Naive thymus-derived CD4-positive, alpha-beta T cell (primary cell): Measurements from ENCODE around the gene KRT80. TPM values are rescaled to one million over a fixed set of nuclear protein-coding genes. Genes with fewer than 3 reads are reported as not detected.
A peak's percentile ranks its signal among the peaks of the same experiment; 100 is the strongest.

Experiments used
- ATAC-seq: fragments of 150-1000 bp; cut with Tn5 transposase; 2 replicates; pipeline ENCODE4 v1.10.0; 2021; ENCODE audit warnings: mild to moderate bottlenecking, moderate library complexity
- CTCF ChIA-PET: fragments of 350-600 bp; sonication (Branson Sonifier 250); formaldehyde crosslinking; loops from one replicate; lab custom pipeline; 2021; ENCODE audit warnings: antibody characterized with exemption; lab: Charles Lee
- POLR2A ChIA-PET: fragments of 350-600 bp; sonication (Branson Sonifier 250); formaldehyde crosslinking; loops from one replicate; lab custom pipeline; 2021; ENCODE audit warnings: antibody characterized with exemption, inconsistent platforms; lab: Charles Lee
- DNase-seq, 9 donors: peaks; one replicate each; pipeline versions ENCODE4 v3.0.0 to v3.0.0-alpha.2; 2020 to 2022; ENCODE audit warnings: mixed read lengths in 1 of 9
- H3K27ac ChIP-seq: one replicate; pipeline ENCODE4 v1.7.0; 2013; ENCODE audit warnings: mild to moderate bottlenecking, low read depth, low read length, moderate library complexity
- H3K27me3 ChIP-seq, 2 donors: one replicate each; pipeline ENCODE4 v1.7.0; 2013; ENCODE audit warnings: low read length in 2 of 2, mild to moderate bottlenecking in 2 of 2, moderate library complexity in 2 of 2; ENCODE audit not compliant: control insufficient read depth in 2 of 2, insufficient read depth in 2 of 2
- H3K36me3 ChIP-seq, 3 experiments: 1 replicate in 2 of 3; 2 replicates in 1 of 3; pipeline ENCODE4 v1.7.0; 2013; ENCODE audit warnings: low read length in 3 of 3, mild to moderate bottlenecking in 3 of 3, moderate library complexity in 1 of 3; ENCODE audit not compliant: insufficient read depth in 3 of 3, control insufficient read depth in 2 of 3
- H3K4me1 ChIP-seq, 2 donors: one replicate each; pipeline ENCODE4 v1.7.0; 2013; ENCODE audit warnings: low read length in 2 of 2, mild to moderate bottlenecking in 2 of 2, moderate library complexity in 1 of 2; ENCODE audit not compliant: control insufficient read depth in 2 of 2, insufficient read depth in 2 of 2
- H3K4me3 ChIP-seq: 2 replicates; pipeline ENCODE4 v1.7.0; 2013; ENCODE audit warnings: mild to moderate bottlenecking, low read length
- H3K9me3 ChIP-seq, 3 experiments: 1 replicate in 2 of 3; 2 replicates in 1 of 3; pipeline ENCODE4 v1.7.0; 2013; ENCODE audit warnings: low read length in 3 of 3; ENCODE audit not compliant: control insufficient read depth in 2 of 3
- H3K27ac Mint-ChIP-seq, 9 donors: one replicate each; pipeline ENCODE4 v1.8.0; 2020 to 2022; ENCODE audit warnings: mixed read lengths in 9 of 9, mild to moderate bottlenecking in 8 of 9, moderate library complexity in 5 of 9, inconsistent platforms in 2 of 9
- H3K27me3 Mint-ChIP-seq, 5 donors: one replicate each; pipeline ENCODE4 v1.8.0; 2021 to 2022; ENCODE audit warnings: mixed read lengths in 5 of 5, mild to moderate bottlenecking in 1 of 5
- H3K36me3 Mint-ChIP-seq, 5 donors: one replicate each; pipeline ENCODE4 v1.8.0; 2020 to 2022; ENCODE audit warnings: mixed read lengths in 5 of 5, mild to moderate bottlenecking in 3 of 5, inconsistent platforms in 1 of 5
- H3K4me1 Mint-ChIP-seq, 7 donors: one replicate each; pipeline ENCODE4 v1.8.0; 2020 to 2022; ENCODE audit warnings: mixed read lengths in 7 of 7, mild to moderate bottlenecking in 3 of 7, inconsistent platforms in 1 of 7
- H3K4me3 Mint-ChIP-seq, 10 donors: one replicate each; pipeline ENCODE4 v1.8.0; 2020 to 2022; ENCODE audit warnings: mild to moderate bottlenecking in 10 of 10, mixed read lengths in 10 of 10, moderate library complexity in 6 of 10, inconsistent platforms in 2 of 10
- H3K9me3 Mint-ChIP-seq, 11 donors: one replicate each; pipeline ENCODE4 v1.8.0; 2020 to 2022; ENCODE audit warnings: mixed read lengths in 11 of 11, mild to moderate bottlenecking in 4 of 11, inconsistent platforms in 1 of 11, moderate library complexity in 1 of 11
- intact Hi-C, 2 donors: fragments of 100-400 bp; cut with micrococcal nuclease; formaldehyde crosslinking; loops; one replicate each; pipeline ENCODE4 v1.15.1; 2023
- polyA plus RNA-seq, 2 donors: library from polyadenylated mRNA; unstranded; fragments of 300-500 nt; fragmentation: Illumina TruSeq; gene quantifications; one replicate each; pipeline ENCODE4 v1.2.3, GENCODE V29; 2021
- total RNA-seq, 6 experiments: library from RNA in 5 of 6; stranded (reverse) in 5 of 6; gene quantifications; 1 replicate in 5 of 6; 2 replicates in 1 of 6; pipeline ENCODE4 v1.2.3 and lab custom pipeline; 2021 to 2026

Gene KRT80
- total and polyA plus RNA-seq, 7 experiments from 2014 or later, result 0.12 TPM; not detected in 6

GRCh38 chr12:52148464-52149181 is 43.2 kb downstream of the KRT80 start:
- Histone ChIP-seq H3K36me3 (no peaks in the 10 kb centered on the region), H3K4me1 (peaks cover 0 to 7% of the 10 kb centered on the region in 2 donors), H3K27me3 (no peaks in the 10 kb centered on the region), H3K27ac (no peak overlapping the region), H3K4me3 (no peak overlapping the region), H3K9me3 (no peaks in the 10 kb centered on the region)
- ATAC-seq, result no peak
- intact Hi-C loops, result no loop called here
- H3K27ac Mint-ChIP-seq, result no peak overlapping the region
- CTCF ChIA-PET, result no interaction called here
- H3K4me3 Mint-ChIP-seq, result no peak overlapping the region
- peaks cover 0 to 1% (median 0%) of the 10 kb centered on the region in 11 donors for H3K9me3 Mint-ChIP-seq
- H3K27me3 Mint-ChIP-seq, result peaks cover 0 to 7% (median 0%) of the 10 kb centered on the region in 5 donors
- H3K36me3 Mint-ChIP-seq, result no peaks in the 10 kb centered on the region
- peaks cover 5 to 12% (median 9%) of the 10 kb centered on the region in 7 donors for H3K4me1 Mint-ChIP-seq
- DNase-seq, result no peak
- POLR2A ChIA-PET, result no interaction called here

GRCh38 chr12:52147964-52148463 is 43.8 kb downstream of the KRT80 start:
- Histone ChIP-seq H3K36me3 (no peaks in the 10 kb centered on the region), H3K4me1 (peaks cover 0 to 7% of the 10 kb centered on the region in 2 donors), H3K9me3 (no peaks in the 10 kb centered on the region), H3K27me3 (no peaks in the 10 kb centered on the region), H3K27ac (no peak overlapping the region), H3K4me3 (no peak overlapping the region)
- H3K4me3 Mint-ChIP-seq, result no peak overlapping the region
- peaks cover 0 to 1% (median 0%) of the 10 kb centered on the region in 11 donors for H3K9me3 Mint-ChIP-seq
- POLR2A ChIA-PET, result no interaction called here
- DNase-seq (no peak), ATAC-seq (no peak)
- CTCF ChIA-PET, result interaction anchor here (1.3 to 1.6 kb wide), 2 partner anchors 9 to 180 kb away, joined by 4 to 5 read pairs; no protein-coding TSS in a partner anchor
- H3K4me1 Mint-ChIP-seq, result peaks cover 5 to 12% (median 9%) of the 10 kb centered on the region in 7 donors
- H3K36me3 Mint-ChIP-seq, result no peaks in the 10 kb centered on the region
- intact Hi-C loops, result no loop called here
- H3K27me3 Mint-ChIP-seq, result peaks cover 0 to 7% (median 0%) of the 10 kb centered on the region in 5 donors
- no peak overlapping the region for H3K27ac Mint-ChIP-seq

GRCh38 chr12:52147367-52147963 is 44.3 kb downstream of the KRT80 start:
- CTCF ChIA-PET, result interaction anchor here (0.8 to 1.6 kb wide), 3 partner anchors 9 to 181 kb away, joined by 3 to 5 read pairs (median 4); no protein-coding TSS in a partner anchor
- Mint-ChIP-seq H3K36me3 (no peaks in the 10 kb centered on the region), H3K4me3 (no peak overlapping the region), H3K27me3 (peaks cover 0 to 7% (median 0%) of the 10 kb centered on the region in 5 donors), H3K27ac (no peak overlapping the region), H3K9me3 (peaks cover 0 to 1% (median 0%) of the 10 kb centered on the region in 11 donors), H3K4me1 (peaks cover 5 to 9% (median 7%) of the 10 kb centered on the region in 7 donors)
- POLR2A ChIA-PET, result no interaction called here
- ATAC-seq (peak; percentile 62), DNase-seq (no peak)
- no peaks in the 10 kb centered on the region for H3K27me3 ChIP-seq
- intact Hi-C loops, result no loop called here
- H3K4me1 ChIP-seq, result peaks cover 0 to 4% of the 10 kb centered on the region in 2 donors
- no peaks in the 10 kb centered on the region for H3K36me3 ChIP-seq
- H3K9me3 ChIP-seq, result no peaks in the 10 kb centered on the region
- no peak overlapping the region for H3K4me3 ChIP-seq
- H3K27ac ChIP-seq, result no peak overlapping the region

- POLR2A ChIA-PET, result no interaction called here
- ATAC-seq (no peak), DNase-seq (no peak)
- no peaks in the 10 kb centered on the region for H3K36me3 ChIP-seq
- H3K9me3 Mint-ChIP-seq, result peaks cover 0 to 1% (median 0%) of the 10 kb centered on the region in 11 donors
- H3K4me1 Mint-ChIP-seq, result peaks cover 5 to 8% (median 6%) of the 10 kb centered on the region in 7 donors
- intact Hi-C loops, result no loop called here
- CTCF ChIA-PET, result interaction anchor here (0.7 to 1.6 kb wide), 4 partner anchors 10 to 734 kb away, joined by 3 to 5 read pairs (median 4); no protein-coding TSS in a partner anchor
- H3K4me3 ChIP-seq, result no peak overlapping the region
- H3K9me3 ChIP-seq, result no peaks in the 10 kb centered on the region
- no peak overlapping the region for H3K27ac ChIP-seq
- peaks cover 0 to 7% (median 0%) of the 10 kb centered on the region in 5 donors for H3K27me3 Mint-ChIP-seq
- no peaks in the 10 kb centered on the region for H3K36me3 Mint-ChIP-seq
- H3K4me1 ChIP-seq, result peaks cover 0 to 4% of the 10 kb centered on the region in 2 donors
- no peak overlapping the region for H3K4me3 Mint-ChIP-seq
- H3K27ac Mint-ChIP-seq, result no peak overlapping the region
- H3K27me3 ChIP-seq, result no peaks in the 10 kb centered on the region
These were observed 44.9 kb downstream of the KRT80 start for GRCh38 chr12:52146822-52147366.

GRCh38 chr12:52146089-52146821 is 45.6 kb downstream of the KRT80 start:
- H3K9me3 ChIP-seq, result no peaks in the 10 kb centered on the region
- DNase-seq (no peak), ATAC-seq (no peak)
- H3K9me3 Mint-ChIP-seq, result no peaks in the 10 kb centered on the region
- no peaks in the 10 kb centered on the region for H3K4me1 ChIP-seq
- H3K27ac Mint-ChIP-seq, result peak overlapping the region in 3 of 9 donors; percentile 7 to 65 (median 26)
- CTCF ChIA-PET, result interaction anchor here (0.7 to 1.6 kb wide), 3 partner anchors 11 to 734 kb away, joined by 3 to 5 read pairs (median 3); no protein-coding TSS in a partner anchor
- H3K27ac ChIP-seq, result no peak overlapping the region
- H3K36me3 ChIP-seq, result no peaks in the 10 kb centered on the region
- no peak overlapping the region for H3K4me3 Mint-ChIP-seq
- H3K4me1 Mint-ChIP-seq, result peaks cover 0 to 2% (median 0%) of the 10 kb centered on the region in 7 donors
- H3K36me3 Mint-ChIP-seq, result no peaks in the 10 kb centered on the region
- no peaks in the 10 kb centered on the region for H3K27me3 ChIP-seq
- intact Hi-C loops, result no loop called here
- H3K27me3 Mint-ChIP-seq, result peaks cover 0 to under 1% (median 0%) of the 10 kb centered on the region in 5 donors
- H3K4me3 ChIP-seq, result no peak overlapping the region
- POLR2A ChIA-PET, result interaction anchor here (0.6 kb wide), 1 partner anchor 953 kb away, joined by 3 read pairs; no protein-coding TSS in a partner anchor
